Activated CD8-positive, alpha-beta T cell treated with anti-CD3 and anti-CD28 coated beads for 36 hours (primary cell): ENCODE results near the gene DGKB. TPM values are rescaled to one million over a fixed set of nuclear protein-coding genes. Genes with fewer than 3 reads are reported as not detected.

Experiments used
- ATAC-seq: fragments of 200-7000 bp; cut with Tn5 transposase; one replicate; pipeline ENCODE4 v1.10.0; 2021; ENCODE audit warnings: mild to moderate bottlenecking, moderate library complexity
- CTCF ChIA-PET: fragments of 350-600 bp; sonication (Branson Sonifier 250); formaldehyde crosslinking; loops from one replicate; lab custom pipeline; 2021; ENCODE audit warnings: antibody characterized with exemption; lab: Charles Lee
- POLR2A ChIA-PET: fragments of 350-600 bp; sonication (Branson Sonifier 250); formaldehyde crosslinking; loops from one replicate; lab custom pipeline; 2021; ENCODE audit warnings: antibody characterized with exemption; lab: Charles Lee
- DNase-seq: peaks from one replicate; pipeline ENCODE4 v3.0.0-alpha.2; 2020
- H3K27ac Mint-ChIP-seq: one replicate; pipeline ENCODE4 v1.8.0; 2021; ENCODE audit warnings: mild to moderate bottlenecking, mixed read lengths
- H3K27me3 Mint-ChIP-seq: one replicate; pipeline ENCODE4 v1.8.0; 2021; ENCODE audit warnings: mixed read lengths
- H3K36me3 Mint-ChIP-seq: one replicate; pipeline ENCODE4 v1.8.0; 2021; ENCODE audit warnings: low read depth, mixed read lengths
- H3K4me1 Mint-ChIP-seq: one replicate; pipeline ENCODE4 v1.8.0; 2021; ENCODE audit warnings: low read depth, mixed read lengths
- H3K4me3 Mint-ChIP-seq: one replicate; pipeline ENCODE4 v1.8.0; 2021; ENCODE audit warnings: mild to moderate bottlenecking, moderate library complexity, mixed read lengths
- H3K9me3 Mint-ChIP-seq: one replicate; pipeline ENCODE4 v1.8.0; 2021; ENCODE audit warnings: mixed read lengths
- CTCF ChIP-seq: fragments of 200-600 bp; IDR thresholded peaks from one replicate; pipeline ENCODE4 v1.8.0; 2022; ENCODE audit warnings: antibody characterized with exemption, mild to moderate bottlenecking
- intact Hi-C: fragments of 100-400 bp; cut with micrococcal nuclease; formaldehyde crosslinking; loops from one replicate; pipeline ENCODE4 v1.10.0; 2022
- total RNA-seq, 2 experiments: library from RNA; stranded (reverse); gene quantifications; one replicate each; pipeline ENCODE4 v1.2.3, GENCODE V29; 2021

DGKB gene
- total RNA-seq, 2 experiments from 2014 or later, result not detected

GRCh38 chr7:14934839-14935238 is 32.3 kb upstream of the DGKB start:
- H3K4me1 Mint-ChIP-seq, result no peaks in the 10 kb centered on the region
- no peaks in the 10 kb centered on the region for H3K9me3 Mint-ChIP-seq
- ChIA-PET POLR2A (no interaction called here), CTCF (no interaction called here)
- ATAC-seq, result no peak
- no peak overlapping the region for H3K27ac Mint-ChIP-seq
- no peak for TF ChIP-seq CTCF
- H3K27me3 Mint-ChIP-seq, result no peaks in the 10 kb centered on the region
- intact Hi-C loops, result loop anchor here (10.0 kb wide), 1 partner anchor 60 kb away; no protein-coding TSS in a partner anchor
- no peaks in the 10 kb centered on the region for H3K36me3 Mint-ChIP-seq
- H3K4me3 Mint-ChIP-seq, result no peak overlapping the region
- no peak for DNase-seq

GRCh38 chr7:14931511-14932215 is 29.1 kb upstream of the DGKB start:
- no peaks in the 10 kb centered on the region for H3K27me3 Mint-ChIP-seq
- ATAC-seq (no peak), DNase-seq (no peak)
- H3K27ac Mint-ChIP-seq, result no peak overlapping the region
- no peak overlapping the region for H3K4me3 Mint-ChIP-seq
- TF ChIP-seq CTCF, result no peak
- peaks cover 2% of the 10 kb centered on the region for H3K9me3 Mint-ChIP-seq
- ChIA-PET POLR2A (no interaction called here), CTCF (no interaction called here)
- no peaks in the 10 kb centered on the region for H3K36me3 Mint-ChIP-seq
- no peaks in the 10 kb centered on the region for H3K4me1 Mint-ChIP-seq
- intact Hi-C loops, result loop anchor here (10.0 kb wide), 1 partner anchor 63 kb away; no protein-coding TSS in a partner anchor

DNA sequence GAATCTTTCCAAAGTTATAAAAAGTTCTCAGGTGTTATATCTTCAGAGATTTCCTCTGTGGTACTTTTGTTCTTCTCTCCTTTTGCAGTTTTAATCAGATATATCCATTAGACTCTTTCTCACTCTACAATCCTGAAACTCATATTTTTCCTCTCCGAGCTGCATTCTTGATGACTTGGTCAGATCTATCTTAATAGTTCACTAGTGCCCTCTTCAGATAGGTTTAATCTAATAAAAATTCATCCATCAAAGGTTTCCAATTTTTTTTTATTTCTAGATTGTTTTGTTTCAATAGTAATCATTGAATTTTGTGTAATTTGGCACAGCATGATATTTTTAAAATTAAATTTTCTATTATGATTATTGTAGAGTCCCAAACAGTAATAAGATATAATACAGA is 21.8 kb upstream of the DGKB start:
- ChIA-PET POLR2A (no interaction called here), CTCF (no interaction called here)
- H3K36me3 Mint-ChIP-seq, result no peaks in the 10 kb centered on the region
- no peak for TF ChIP-seq CTCF
- peaks cover 13% of the 10 kb centered on the region for H3K9me3 Mint-ChIP-seq
- ATAC-seq, result no peak
- intact Hi-C loops, result no loop called here
- DNase-seq, result no peak
- no peak overlapping the region for H3K4me3 Mint-ChIP-seq
- no peaks in the 10 kb centered on the region for H3K27me3 Mint-ChIP-seq
- no peak overlapping the region for H3K27ac Mint-ChIP-seq
- no peaks in the 10 kb centered on the region for H3K4me1 Mint-ChIP-seq

- DNase-seq, result no peak
- TF ChIP-seq CTCF, result no peak
- H3K36me3 Mint-ChIP-seq, result no peaks in the 10 kb centered on the region
- no peak overlapping the region for H3K4me3 Mint-ChIP-seq
- no peaks in the 10 kb centered on the region for H3K4me1 Mint-ChIP-seq
- H3K9me3 Mint-ChIP-seq, result peaks cover 5% of the 10 kb centered on the region
- ChIA-PET POLR2A (no interaction called here), CTCF (no interaction called here)
- H3K27ac Mint-ChIP-seq, result no peak overlapping the region
- intact Hi-C loops, result no loop called here
- no peaks in the 10 kb centered on the region for H3K27me3 Mint-ChIP-seq
- no peak for ATAC-seq
These were observed 8.5 kb upstream of the DGKB start for GRCh38 chr7:14911077-14911476.

GRCh38 chr7:14908697-14909096 is 6.1 kb upstream of the DGKB start:
- no peak for DNase-seq
- H3K9me3 Mint-ChIP-seq, result peaks cover 4% of the 10 kb centered on the region
- TF ChIP-seq CTCF, result no peak
- H3K27ac Mint-ChIP-seq, result no peak overlapping the region
- ATAC-seq, result no peak
- H3K36me3 Mint-ChIP-seq, result no peaks in the 10 kb centered on the region
- intact Hi-C loops, result no loop called here
- H3K4me3 Mint-ChIP-seq, result no peak overlapping the region
- no peaks in the 10 kb centered on the region for H3K4me1 Mint-ChIP-seq
- no peaks in the 10 kb centered on the region for H3K27me3 Mint-ChIP-seq
- ChIA-PET CTCF (no interaction called here), POLR2A (no interaction called here)
